K562 (cell line): ENCODE data around the gene CNPY3. TPM values are rescaled to one million over a fixed set of nuclear protein-coding genes. Genes with fewer than 3 reads are reported as not detected.
A peak's percentile ranks its signal among the peaks of the same experiment; 100 is the strongest.

Experiments used
- DPF2 ChIP-seq: fragments of 450-650 bp; IDR thresholded peaks from 2 replicates; pipeline ENCODE4 v1.6.1; 2016
- ELF1 ChIP-seq: fragments of 200-800 bp; sonication (Bioruptor generic); IDR thresholded peaks from 2 replicates; pipeline ENCODE4 v1.6.1; 2016; ENCODE audit warnings: missing genetic modification characterization, missing compliant biosample characterization
- ILK ChIP-seq: fragments of 450-650 bp; IDR thresholded peaks from 2 replicates; pipeline ENCODE4 v1.6.1; 2016; ENCODE audit warnings: missing genetic modification characterization, low read depth, mild to moderate bottlenecking, missing compliant biosample characterization, moderate library complexity, borderline replicate concordance
- LEF1 ChIP-seq: fragments of 450-650 bp; IDR thresholded peaks from 2 replicates; pipeline ENCODE4 v1.6.1; 2016; ENCODE audit warnings: mild to moderate bottlenecking
- MBD2 ChIP-seq: sonication (generic); IDR thresholded peaks from 2 replicates; pipeline ENCODE4 v1.6.1; 2016; ENCODE audit warnings: low read depth, borderline replicate concordance
- NCOA1 ChIP-seq: fragments of 450-650 bp; IDR thresholded peaks from 2 replicates; pipeline ENCODE4 v1.6.1; 2016; ENCODE audit warnings: low read depth
- NFYB ChIP-seq: IDR thresholded peaks from 2 replicates; pipeline ENCODE4 v1.6.1; 2011; ENCODE audit warnings: mild to moderate bottlenecking, moderate library complexity; ENCODE audit not compliant: insufficient read length; ENCODE audit errors: extremely low read depth
- POLR2H ChIP-seq: IDR thresholded peaks from 2 replicates; pipeline ENCODE4 v1.6.1; 2016; ENCODE audit warnings: missing genetic modification characterization, low read depth, mild to moderate bottlenecking, control low read depth, missing compliant biosample characterization, moderate library complexity
- SREBF2 ChIP-seq: sonication (generic); formaldehyde crosslinking; IDR thresholded peaks from 2 replicates; pipeline ENCODE4 v1.4.0; 2020; ENCODE audit warnings: mild to moderate bottlenecking, missing genetic modification reagents
- XRCC5 ChIP-seq: fragments of 200-400 bp; formaldehyde crosslinking; IDR thresholded peaks from 2 replicates; pipeline ENCODE4 v1.6.1; 2017; ENCODE audit warnings: low read depth, mild to moderate bottlenecking, low read length
- ZNF444 ChIP-seq: fragments of 250-450 bp; sonication (Bioruptor Pico); IDR thresholded peaks from 2 replicates; pipeline ENCODE4 v1.4.0; 2020; ENCODE audit warnings: mild to moderate bottlenecking, moderate library complexity
- ZSCAN32 ChIP-seq: fragments of 450-650 bp; formaldehyde crosslinking; IDR thresholded peaks from 2 replicates; pipeline ENCODE4 v1.4.0; 2020; ENCODE audit warnings: mild to moderate bottlenecking, moderate library complexity
- polyA plus RNA-seq, 8 experiments: library from polyadenylated mRNA; depleted of rRNA in 4 of 8; stranded (reverse) in 5 of 8; unstranded in 3 of 8; fragments of >200 nt; fragmentation: Nextera tagmentation in 2 of 8; fragmentation: Illumina TruSeq in 1 of 8; extraction: Ambion mirVana in 2 of 8; extraction: Trizol in 1 of 8; gene quantifications; 2 replicates each; pipeline versions ENCODE4 v1.2.1 to v1.2.3, GENCODE V29; 2011 to 2014; ENCODE audit warnings: inconsistent platforms in 1 of 8, missing spikeins in 1 of 8
- total RNA-seq, 7 experiments: library from RNA; depleted of rRNA in 6 of 7; stranded (reverse); fragments of >200 nt in 6 of 7; fragmentation: Illumina TruSeq in 2 of 7; extraction: Trizol in 2 of 7; gene quantifications; 2 replicates each; pipeline versions ENCODE4 v1.2.1 to v1.2.3, GENCODE V29; 2011 to 2021; ENCODE audit warnings: low replicate concordance in 1 of 7
- TF ChIP-seq, protein P1 (sequence below): fragments of 450-650 bp; IDR thresholded peaks from 2 replicates; pipeline ENCODE4 v1.6.1; 2018; ENCODE audit not compliant: partially characterized antibody
- TF ChIP-seq, protein P2 (sequence below), 2 experiments: fragments of 150-350 bp in 1 of 2; IDR thresholded peaks; 2 replicates each; pipeline ENCODE4 v1.6.1; 2012 to 2016; ENCODE audit warnings: low read depth in 2 of 2, low read length in 2 of 2, mild to moderate bottlenecking in 1 of 2, moderate library complexity in 1 of 2
- TF ChIP-seq, protein P3 (sequence below): sonication (generic); formaldehyde crosslinking; IDR thresholded peaks from 2 replicates; pipeline ENCODE4 v1.8.1; 2023; ENCODE audit warnings: mild to moderate bottlenecking, missing genetic modification reagents
- TF ChIP-seq, protein P4 (sequence below): sonication (generic); formaldehyde crosslinking; IDR thresholded peaks from 2 replicates; pipeline ENCODE4 v1.8.1; 2023; ENCODE audit warnings: mild to moderate bottlenecking, missing genetic modification reagents, moderate library complexity

Gene CNPY3
- total and polyA plus RNA-seq, 9 of the 15 experiments (the other 6 are each of a cell fraction or from before 2014, with no cell fraction given): 2.4 to 37.4 (median 21.2) TPM

DNA sequence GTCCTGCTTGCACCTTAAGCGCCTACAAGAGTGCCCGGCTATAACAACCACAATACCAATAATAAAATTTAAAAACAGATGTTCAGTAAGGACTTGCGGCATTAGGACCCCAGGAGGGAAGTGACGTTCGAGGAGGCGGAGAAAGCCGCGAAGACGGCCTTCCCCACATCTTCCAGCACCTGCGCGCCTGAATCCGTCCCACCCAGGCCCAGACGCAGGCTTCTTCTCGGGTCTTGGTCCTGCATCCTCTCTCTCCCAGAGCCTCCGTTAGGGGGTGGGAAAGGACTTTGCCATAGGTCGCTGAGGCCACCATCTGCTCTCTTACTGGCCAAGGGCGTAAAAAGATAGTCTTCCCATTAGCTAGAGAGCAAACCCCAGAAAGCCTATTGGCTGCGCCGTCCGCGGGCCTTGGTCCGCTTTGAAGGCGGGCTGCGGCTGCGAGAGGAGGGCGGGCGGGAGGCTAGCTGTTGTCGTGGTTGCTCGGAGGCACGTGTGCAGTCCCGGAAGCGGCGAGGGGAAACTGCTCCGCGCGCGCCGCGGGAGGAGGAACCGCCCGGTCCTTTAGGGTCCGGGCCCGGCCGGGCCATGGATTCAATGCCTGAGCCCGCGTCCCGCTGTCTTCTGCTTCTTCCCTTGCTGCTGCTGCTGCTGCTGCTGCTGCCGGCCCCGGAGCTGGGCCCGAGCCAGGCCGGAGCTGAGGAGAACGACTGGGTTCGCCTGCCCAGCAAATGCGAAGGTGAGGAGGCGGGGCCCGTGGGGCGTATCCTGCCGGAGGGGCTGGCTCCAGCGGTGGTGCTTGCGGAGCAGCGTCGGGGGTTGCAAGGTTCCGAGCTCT is at the start of gene CNPY3 (continued):
- TF ChIP-seq, protein P1, sequence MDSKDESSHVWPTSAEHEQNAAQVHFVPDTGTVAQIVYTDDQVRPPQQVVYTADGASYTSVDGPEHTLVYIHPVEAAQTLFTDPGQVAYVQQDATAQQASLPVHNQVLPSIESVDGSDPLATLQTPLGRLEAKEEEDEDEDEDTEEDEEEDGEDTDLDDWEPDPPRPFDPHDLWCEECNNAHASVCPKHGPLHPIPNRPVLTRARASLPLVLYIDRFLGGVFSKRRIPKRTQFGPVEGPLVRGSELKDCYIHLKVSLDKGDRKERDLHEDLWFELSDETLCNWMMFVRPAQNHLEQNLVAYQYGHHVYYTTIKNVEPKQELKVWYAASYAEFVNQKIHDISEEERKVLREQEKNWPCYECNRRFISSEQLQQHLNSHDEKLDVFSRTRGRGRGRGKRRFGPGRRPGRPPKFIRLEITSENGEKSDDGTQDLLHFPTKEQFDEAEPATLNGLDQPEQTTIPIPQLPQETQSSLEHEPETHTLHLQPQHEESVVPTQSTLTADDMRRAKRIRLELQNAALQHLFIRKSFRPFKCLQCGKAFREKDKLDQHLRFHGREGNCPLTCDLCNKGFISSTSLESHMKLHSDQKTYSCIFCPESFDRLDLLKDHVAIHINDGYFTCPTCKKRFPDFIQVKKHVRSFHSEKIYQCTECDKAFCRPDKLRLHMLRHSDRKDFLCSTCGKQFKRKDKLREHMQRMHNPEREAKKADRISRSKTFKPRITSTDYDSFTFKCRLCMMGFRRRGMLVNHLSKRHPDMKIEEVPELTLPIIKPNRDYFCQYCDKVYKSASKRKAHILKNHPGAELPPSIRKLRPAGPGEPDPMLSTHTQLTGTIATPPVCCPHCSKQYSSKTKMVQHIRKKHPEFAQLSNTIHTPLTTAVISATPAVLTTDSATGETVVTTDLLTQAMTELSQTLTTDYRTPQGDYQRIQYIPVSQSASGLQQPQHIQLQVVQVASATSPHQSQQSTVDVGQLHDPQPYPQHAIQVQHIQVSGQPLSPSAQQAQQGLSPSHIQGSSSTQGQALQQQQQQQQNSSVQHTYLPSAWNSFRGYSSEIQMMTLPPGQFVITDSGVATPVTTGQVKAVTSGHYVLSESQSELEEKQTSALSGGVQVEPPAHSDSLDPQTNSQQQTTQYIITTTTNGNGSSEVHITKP: peak; percentile 31
- TF ChIP-seq, protein P2, sequence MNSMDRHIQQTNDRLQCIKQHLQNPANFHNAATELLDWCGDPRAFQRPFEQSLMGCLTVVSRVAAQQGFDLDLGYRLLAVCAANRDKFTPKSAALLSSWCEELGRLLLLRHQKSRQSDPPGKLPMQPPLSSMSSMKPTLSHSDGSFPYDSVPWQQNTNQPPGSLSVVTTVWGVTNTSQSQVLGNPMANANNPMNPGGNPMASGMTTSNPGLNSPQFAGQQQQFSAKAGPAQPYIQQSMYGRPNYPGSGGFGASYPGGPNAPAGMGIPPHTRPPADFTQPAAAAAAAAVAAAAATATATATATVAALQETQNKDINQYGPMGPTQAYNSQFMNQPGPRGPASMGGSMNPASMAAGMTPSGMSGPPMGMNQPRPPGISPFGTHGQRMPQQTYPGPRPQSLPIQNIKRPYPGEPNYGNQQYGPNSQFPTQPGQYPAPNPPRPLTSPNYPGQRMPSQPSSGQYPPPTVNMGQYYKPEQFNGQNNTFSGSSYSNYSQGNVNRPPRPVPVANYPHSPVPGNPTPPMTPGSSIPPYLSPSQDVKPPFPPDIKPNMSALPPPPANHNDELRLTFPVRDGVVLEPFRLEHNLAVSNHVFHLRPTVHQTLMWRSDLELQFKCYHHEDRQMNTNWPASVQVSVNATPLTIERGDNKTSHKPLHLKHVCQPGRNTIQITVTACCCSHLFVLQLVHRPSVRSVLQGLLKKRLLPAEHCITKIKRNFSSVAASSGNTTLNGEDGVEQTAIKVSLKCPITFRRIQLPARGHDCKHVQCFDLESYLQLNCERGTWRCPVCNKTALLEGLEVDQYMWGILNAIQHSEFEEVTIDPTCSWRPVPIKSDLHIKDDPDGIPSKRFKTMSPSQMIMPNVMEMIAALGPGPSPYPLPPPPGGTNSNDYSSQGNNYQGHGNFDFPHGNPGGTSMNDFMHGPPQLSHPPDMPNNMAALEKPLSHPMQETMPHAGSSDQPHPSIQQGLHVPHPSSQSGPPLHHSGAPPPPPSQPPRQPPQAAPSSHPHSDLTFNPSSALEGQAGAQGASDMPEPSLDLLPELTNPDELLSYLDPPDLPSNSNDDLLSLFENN (IDR thresholded peaks at IDR 0.05; ENCODE audit: low read depth in 2 of 2, low read length in 2 of 2): no peak
- TF ChIP-seq XRCC5 (peak; percentile 40; the same call in 1 of the 2 replicates), NFYB (peak; percentile 99), ELF1 (peak; percentile 97), ILK (no peak), LEF1 (peak; percentile 83), ZNF444 (CRISPR knock-in tag) (no peak), ZSCAN32 (CRISPR knock-in tag) (0 out of 2 replicates have a peak, but pooled peaks have one; percentile 9), POLR2H (tag) (peak; percentile 94), MBD2 (peak; percentile 99), SREBF2 (CRISPR knock-in tag) (no peak), NCOA1 (peak; percentile 82; the same call in 1 of the 2 replicates), DPF2 (no peak; the same call in 1 of the 2 replicates)
- TF ChIP-seq, protein P3, sequence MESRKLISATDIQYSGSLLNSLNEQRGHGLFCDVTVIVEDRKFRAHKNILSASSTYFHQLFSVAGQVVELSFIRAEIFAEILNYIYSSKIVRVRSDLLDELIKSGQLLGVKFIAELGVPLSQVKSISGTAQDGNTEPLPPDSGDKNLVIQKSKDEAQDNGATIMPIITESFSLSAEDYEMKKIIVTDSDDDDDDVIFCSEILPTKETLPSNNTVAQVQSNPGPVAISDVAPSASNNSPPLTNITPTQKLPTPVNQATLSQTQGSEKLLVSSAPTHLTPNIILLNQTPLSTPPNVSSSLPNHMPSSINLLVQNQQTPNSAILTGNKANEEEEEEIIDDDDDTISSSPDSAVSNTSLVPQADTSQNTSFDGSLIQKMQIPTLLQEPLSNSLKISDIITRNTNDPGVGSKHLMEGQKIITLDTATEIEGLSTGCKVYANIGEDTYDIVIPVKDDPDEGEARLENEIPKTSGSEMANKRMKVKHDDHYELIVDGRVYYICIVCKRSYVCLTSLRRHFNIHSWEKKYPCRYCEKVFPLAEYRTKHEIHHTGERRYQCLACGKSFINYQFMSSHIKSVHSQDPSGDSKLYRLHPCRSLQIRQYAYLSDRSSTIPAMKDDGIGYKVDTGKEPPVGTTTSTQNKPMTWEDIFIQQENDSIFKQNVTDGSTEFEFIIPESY (CRISPR knock-in tag): peak; percentile 74
- TF ChIP-seq, protein P4, sequence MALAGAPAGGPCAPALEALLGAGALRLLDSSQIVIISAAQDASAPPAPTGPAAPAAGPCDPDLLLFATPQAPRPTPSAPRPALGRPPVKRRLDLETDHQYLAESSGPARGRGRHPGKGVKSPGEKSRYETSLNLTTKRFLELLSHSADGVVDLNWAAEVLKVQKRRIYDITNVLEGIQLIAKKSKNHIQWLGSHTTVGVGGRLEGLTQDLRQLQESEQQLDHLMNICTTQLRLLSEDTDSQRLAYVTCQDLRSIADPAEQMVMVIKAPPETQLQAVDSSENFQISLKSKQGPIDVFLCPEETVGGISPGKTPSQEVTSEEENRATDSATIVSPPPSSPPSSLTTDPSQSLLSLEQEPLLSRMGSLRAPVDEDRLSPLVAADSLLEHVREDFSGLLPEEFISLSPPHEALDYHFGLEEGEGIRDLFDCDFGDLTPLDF (CRISPR knock-in tag): peak; percentile 97
